Osteocyte (in vitro differentiated cells): ENCODE results near the gene PA2G4. TPM values are rescaled to one million over a fixed set of nuclear protein-coding genes. Genes with fewer than 3 reads are reported as not detected.

ENCODE experiments used
- DNase-seq: peaks from one replicate; pipeline ENCODE4 v3.0.0; 2021; ENCODE audit warnings: mixed read lengths; ENCODE audit not compliant: unreplicated experiment; ENCODE audit errors: extremely low spot score
- H3K27ac Mint-ChIP-seq: one replicate; pipeline ENCODE4 v1.8.0; 2021; ENCODE audit warnings: mild to moderate bottlenecking, mixed read lengths; ENCODE audit not compliant: unreplicated experiment
- H3K27me3 Mint-ChIP-seq: one replicate; pipeline ENCODE4 v1.8.0; 2021; ENCODE audit warnings: mixed read lengths; ENCODE audit not compliant: unreplicated experiment
- H3K36me3 Mint-ChIP-seq: one replicate; pipeline ENCODE4 v1.8.0; 2021; ENCODE audit warnings: mixed read lengths; ENCODE audit not compliant: unreplicated experiment
- H3K4me1 Mint-ChIP-seq: one replicate; pipeline ENCODE4 v1.8.0; 2021; ENCODE audit warnings: mixed read lengths; ENCODE audit not compliant: unreplicated experiment
- H3K4me3 Mint-ChIP-seq: one replicate; pipeline ENCODE4 v1.8.0; 2021; ENCODE audit warnings: mild to moderate bottlenecking, moderate library complexity, mixed read lengths; ENCODE audit not compliant: unreplicated experiment
- H3K9me3 Mint-ChIP-seq: one replicate; pipeline ENCODE4 v1.8.0; 2021; ENCODE audit warnings: mixed read lengths; ENCODE audit not compliant: unreplicated experiment
- total RNA-seq: library from RNA; stranded (reverse); gene quantifications from 2 replicates; pipeline ENCODE4 v1.2.1, GENCODE V29; 2021
- TF ChIP-seq, protein P1 (sequence below): fragments of 200-600 bp; sonication (generic); IDR thresholded peaks from 2 replicates; pipeline ENCODE4 v1.5.0; 2021; ENCODE audit warnings: antibody characterized with exemption, mild to moderate bottlenecking, moderate library complexity

The PA2G4 gene
- total RNA-seq, 1 donor from 2014 or later: 85.9 TPM

DNA sequence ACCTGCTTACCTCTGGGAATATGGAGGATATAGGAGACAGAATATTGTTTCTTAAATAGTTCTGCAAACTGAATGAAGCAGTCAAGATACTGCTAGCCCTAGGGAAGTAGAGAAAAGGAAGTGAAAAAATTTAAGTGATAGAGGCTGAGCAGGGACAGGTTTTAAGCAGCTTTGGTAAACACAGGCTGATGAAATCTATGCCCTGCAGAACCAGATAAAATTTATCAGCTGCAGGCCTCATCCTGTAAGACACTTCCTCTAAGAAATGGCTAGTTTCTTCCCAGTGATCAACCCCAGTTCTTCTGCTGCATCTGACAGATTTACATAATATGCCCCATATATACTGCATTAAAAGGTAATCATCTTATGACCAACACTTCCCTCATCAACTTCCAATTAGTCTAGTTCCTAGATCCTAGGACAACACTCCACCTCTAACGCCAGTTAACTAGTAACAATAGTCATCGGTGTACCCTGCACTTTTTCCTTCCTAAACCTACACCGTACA, 22.4 kb downstream of the PA2G4 start:
- peak overlapping the region; percentile 90 for H3K27ac Mint-ChIP-seq

DNA sequence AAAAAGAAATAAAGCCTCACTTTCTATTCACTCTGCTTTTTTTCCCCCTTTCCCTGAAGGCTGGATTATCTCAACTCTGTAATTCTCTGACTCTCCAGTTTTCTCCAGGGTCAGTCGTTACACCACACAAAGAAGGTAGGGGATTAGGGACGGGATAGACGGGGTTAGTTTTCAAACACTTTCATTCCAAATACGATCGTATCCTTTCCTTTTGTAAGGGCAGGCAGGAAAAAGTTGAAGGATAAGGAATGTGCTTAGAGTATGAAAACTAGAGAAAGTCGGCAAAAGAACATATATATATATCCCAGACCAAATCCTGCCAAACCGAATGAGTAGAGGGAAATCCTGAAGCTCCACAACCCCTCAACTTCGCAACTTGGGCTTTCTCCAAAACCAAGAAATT, 23.1 kb downstream of the PA2G4 start:
- no peak for DNase-seq
- H3K9me3 Mint-ChIP-seq: no peaks in the 10 kb centered on the region

More for the DNA sequence above, 22.4 kb downstream of the PA2G4 start:
- TF ChIP-seq, protein P1, sequence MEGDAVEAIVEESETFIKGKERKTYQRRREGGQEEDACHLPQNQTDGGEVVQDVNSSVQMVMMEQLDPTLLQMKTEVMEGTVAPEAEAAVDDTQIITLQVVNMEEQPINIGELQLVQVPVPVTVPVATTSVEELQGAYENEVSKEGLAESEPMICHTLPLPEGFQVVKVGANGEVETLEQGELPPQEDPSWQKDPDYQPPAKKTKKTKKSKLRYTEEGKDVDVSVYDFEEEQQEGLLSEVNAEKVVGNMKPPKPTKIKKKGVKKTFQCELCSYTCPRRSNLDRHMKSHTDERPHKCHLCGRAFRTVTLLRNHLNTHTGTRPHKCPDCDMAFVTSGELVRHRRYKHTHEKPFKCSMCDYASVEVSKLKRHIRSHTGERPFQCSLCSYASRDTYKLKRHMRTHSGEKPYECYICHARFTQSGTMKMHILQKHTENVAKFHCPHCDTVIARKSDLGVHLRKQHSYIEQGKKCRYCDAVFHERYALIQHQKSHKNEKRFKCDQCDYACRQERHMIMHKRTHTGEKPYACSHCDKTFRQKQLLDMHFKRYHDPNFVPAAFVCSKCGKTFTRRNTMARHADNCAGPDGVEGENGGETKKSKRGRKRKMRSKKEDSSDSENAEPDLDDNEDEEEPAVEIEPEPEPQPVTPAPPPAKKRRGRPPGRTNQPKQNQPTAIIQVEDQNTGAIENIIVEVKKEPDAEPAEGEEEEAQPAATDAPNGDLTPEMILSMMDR: no peak
- DNase-seq: no peak
- Mint-ChIP-seq H3K36me3 (peaks cover 8% of the 10 kb centered on the region), H3K4me1 (peaks cover 36% of the 10 kb centered on the region), H3K9me3 (no peaks in the 10 kb centered on the region), H3K4me3 (peak overlapping the region; percentile 98), H3K27me3 (no peaks in the 10 kb centered on the region)

DNA sequence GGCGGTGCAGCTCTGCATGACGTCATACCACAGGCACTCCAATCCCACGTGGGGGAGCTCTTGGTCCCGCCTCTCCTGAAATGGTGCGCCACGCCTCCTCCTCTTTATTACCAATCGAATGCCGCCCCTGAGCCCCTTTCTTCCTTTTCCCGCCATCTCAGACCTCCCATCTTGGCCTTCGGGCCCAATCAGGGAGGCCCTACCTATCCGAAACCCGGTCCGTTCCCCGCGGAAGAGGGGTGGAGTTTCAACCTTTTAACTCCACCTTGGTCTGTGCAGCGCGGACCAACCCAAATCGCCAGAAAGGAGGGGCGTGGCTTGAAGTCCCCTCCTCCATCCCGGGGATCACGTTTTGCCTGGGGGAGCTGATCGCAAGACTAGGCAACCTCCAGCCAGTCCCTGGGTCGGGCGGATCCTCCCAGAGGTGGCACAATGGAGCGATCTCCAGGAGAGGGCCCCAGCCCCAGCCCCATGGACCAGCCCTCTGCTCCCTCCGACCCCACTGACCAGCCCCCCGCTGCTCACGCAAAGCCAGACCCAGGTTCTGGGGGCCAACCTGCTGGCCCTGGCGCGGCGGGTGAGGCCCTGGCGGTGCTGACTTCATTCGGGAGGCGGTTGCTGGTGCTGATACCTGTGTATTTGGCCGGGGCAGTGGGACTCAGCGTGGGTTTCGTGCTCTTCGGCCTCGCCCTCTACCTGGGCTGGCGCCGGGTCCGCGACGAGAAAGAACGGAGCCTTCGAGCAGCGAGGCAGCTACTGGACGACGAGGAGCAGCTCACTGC, 23.7 kb downstream of the PA2G4 start, which contains the start of gene ESYT1:
Gene ESYT1 (plus strand): TSS at position 380 of the 782 bp plus-strand sequence. CDS start 53 bp downstream, at position 433.
- peaks cover 16% of the 10 kb centered on the region for H3K36me3 Mint-ChIP-seq
- TF ChIP-seq, protein P1: no peak
- H3K27me3 Mint-ChIP-seq: no peaks in the 10 kb centered on the region
- peak within 1 kb of the TSS; percentile 90 for H3K27ac Mint-ChIP-seq
- peaks cover 36% of the 10 kb centered on the region for H3K4me1 Mint-ChIP-seq
- peak; percentile 99 for DNase-seq
- no peaks in the 10 kb centered on the region for H3K9me3 Mint-ChIP-seq
- peak within 1 kb of the TSS; percentile 98 for H3K4me3 Mint-ChIP-seq

More for the DNA sequence above, 23.1 kb downstream of the PA2G4 start:
- TF ChIP-seq, protein P1: no peak
- no peaks in the 10 kb centered on the region for H3K27me3 Mint-ChIP-seq
- H3K36me3 Mint-ChIP-seq: peaks cover 15% of the 10 kb centered on the region
- peak overlapping the region; percentile 98 for H3K4me3 Mint-ChIP-seq
- H3K4me1 Mint-ChIP-seq: peaks cover 36% of the 10 kb centered on the region
- peak overlapping the region; percentile 90 for H3K27ac Mint-ChIP-seq

DNA sequence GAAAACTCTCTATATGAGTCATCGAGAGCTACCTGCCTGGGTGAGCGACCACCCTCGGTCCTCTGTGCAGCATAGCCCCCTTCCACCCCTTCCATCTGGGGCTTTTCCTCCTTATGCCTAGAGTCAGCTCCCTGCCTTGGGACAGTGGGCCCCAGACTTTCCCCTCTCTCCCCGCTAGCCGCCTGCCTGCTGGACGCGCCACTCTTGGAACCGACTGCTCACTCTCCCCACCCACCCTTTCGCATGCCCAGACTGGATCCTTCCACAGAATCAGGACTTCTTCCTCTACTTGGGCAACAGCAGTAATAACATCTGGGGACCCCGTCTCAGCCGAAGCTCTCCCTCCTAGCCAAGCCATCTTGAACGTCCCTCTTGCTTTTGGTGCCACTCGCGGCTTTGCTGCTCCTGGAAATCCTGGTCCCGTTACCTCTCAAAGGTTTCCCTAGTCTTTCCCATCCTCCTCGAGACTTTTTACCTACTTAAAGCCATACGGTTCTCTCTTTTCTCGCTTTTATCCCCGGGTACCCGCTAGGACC, 24.4 kb downstream of the PA2G4 start:
- peaks cover 36% of the 10 kb centered on the region for H3K4me1 Mint-ChIP-seq
- H3K36me3 Mint-ChIP-seq: peaks cover 22% of the 10 kb centered on the region
- H3K27ac Mint-ChIP-seq: peak overlapping the region; percentile 90
- H3K27me3 Mint-ChIP-seq: no peaks in the 10 kb centered on the region
- H3K4me3 Mint-ChIP-seq: peak overlapping the region; percentile 98
- no peaks in the 10 kb centered on the region for H3K9me3 Mint-ChIP-seq
- DNase-seq: no peak
- TF ChIP-seq, protein P1: no peak
